Endothelial cell of umbilical vein (primary cell): ENCODE data around the gene ABLIM1.

Source experiments
- EZH2 ChIP-seq: IDR thresholded peaks from 2 replicates; pipeline ENCODE4 v1.6.1; 2012; ENCODE audit warnings: borderline replicate concordance, low read depth, mild to moderate bottlenecking, moderate library complexity, low read length, inconsistent platforms; ENCODE audit not compliant: severe bottlenecking
- MYC ChIP-seq: IDR thresholded peaks from one replicate; pipeline ENCODE4 v1.6.1; 2011; ENCODE audit warnings: mild to moderate bottlenecking, low read depth, low read length
- POLR2A ChIP-seq: IDR thresholded peaks from 2 replicates; pipeline ENCODE4 v1.6.1; 2012; ENCODE audit warnings: low read depth, mild to moderate bottlenecking, control low read depth, low read length

DNA sequence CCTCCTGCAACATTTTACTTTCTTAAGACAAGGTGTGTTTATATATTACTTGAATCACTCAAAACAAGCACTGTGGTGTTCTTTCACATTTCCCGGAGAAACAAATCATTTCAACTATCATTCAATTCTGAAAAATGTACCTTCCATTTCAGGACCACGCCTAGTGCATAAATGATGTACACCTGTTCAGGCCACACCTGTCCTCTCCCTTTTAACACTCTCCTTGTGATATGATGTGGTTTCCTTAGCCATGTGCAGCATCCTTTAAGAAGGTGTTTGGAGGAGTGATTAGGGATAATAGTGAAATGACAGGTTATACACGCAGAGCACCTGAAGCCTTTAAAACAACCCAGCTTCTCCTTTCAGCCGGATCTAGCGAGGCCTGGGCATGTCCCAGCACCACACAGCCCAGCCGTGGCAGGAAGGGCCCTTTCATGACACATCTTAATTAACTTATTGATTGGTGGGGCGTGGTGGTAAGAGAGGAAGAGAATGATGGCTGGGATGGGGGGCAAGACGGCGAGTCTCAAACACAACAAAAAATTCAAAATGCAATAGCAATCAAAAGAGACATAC, 26.9 kb downstream of the ABLIM1 start:
- TF ChIP-seq POLR2A = no peak
- TF ChIP-seq MYC = no peak
- no peak for TF ChIP-seq EZH2
